Amniotic epithelial cell (primary cell): ENCODE data around the gene GSTO1.

Source experiments
- DNase-seq: peaks from one replicate; pipeline ENCODE4 v3.0.0-alpha.2; 2010; ENCODE audit warnings: low read depth

The GSTO1 gene

DNA sequence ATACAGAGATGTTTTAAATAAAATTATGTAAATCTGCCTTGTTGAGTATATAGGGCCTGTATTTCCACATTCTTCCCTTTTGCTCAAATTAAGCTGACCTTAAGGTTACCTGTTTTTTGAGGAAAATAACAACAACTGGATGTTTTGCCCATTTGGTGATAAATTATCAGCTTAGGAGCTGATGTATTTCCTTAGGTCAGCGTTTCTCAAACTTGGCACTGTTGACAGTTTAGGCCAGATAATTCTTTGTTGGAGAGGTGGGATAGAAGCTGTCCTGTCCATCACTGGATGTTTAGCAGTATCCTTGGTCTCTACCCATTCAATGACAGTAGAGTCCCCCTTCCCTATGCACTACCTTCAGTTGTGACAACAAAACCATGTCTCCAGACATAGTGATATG is 21.5 kb downstream of the GSTO1 start:
- no peak for DNase-seq

- DNase-seq = no peak
These were observed 23.1 kb downstream of the GSTO1 start for GRCh38 chr10:104277785-104278184.

GRCh38 chr10:104279550-104280259 is 25.0 kb downstream of the GSTO1 start:
- DNase-seq = no peak

GRCh38 chr10:104281694-104282093 is 27.0 kb downstream of the GSTO1 start:
- DNase-seq = no peak

GRCh38 chr10:104284846-104285245 is 30.2 kb downstream of the GSTO1 start:
- DNase-seq = no peak

GRCh38 chr10:104286939-104287338 is 32.2 kb downstream of the GSTO1 start:
- no peak for DNase-seq

DNA sequence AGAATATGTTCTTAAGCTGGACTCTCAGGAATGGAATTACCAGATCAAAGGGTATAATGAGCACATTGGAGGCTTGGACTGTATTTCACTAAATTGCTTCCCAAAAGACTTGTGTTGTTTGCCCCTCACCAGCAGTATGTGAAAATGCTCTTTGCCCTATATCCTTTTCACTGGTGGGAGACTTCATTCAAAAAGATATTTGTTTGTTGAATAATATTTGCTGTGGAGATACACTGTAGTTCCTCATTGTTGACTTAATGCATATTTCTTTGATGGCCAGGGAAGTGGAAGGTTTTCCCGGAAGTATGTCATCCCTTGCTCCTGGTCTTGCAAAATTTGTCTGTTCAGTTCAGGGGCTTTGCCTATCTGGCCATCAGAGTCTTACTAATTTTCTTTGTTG is 33.7 kb downstream of the GSTO1 start:
- DNase-seq = no peak

- DNase-seq = peak; percentile 79
These were observed 36.8 kb downstream of the GSTO1 start for GRCh38 chr10:104291439-104291951.

DNA sequence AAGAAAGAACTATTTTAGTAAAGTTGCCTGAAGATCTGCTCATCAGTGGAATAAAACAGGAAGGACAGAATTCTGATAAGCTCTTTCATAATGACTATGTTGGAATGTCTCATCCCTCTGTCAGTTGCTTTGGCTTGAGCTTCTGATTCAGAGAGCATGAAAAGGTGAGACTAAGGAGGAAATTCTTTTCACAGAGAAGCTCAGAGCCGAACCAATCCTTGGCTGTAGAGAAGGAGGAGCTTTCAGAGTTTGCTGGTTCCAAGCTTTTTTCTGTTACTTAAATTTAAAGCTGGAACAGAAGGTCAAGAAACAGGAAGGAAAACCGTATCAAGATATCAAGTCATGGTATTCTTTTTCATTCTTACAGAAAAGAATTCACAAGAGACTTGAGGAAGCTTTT is 38.3 kb downstream of the GSTO1 start:
- peak; percentile 86 for DNase-seq

DNA sequence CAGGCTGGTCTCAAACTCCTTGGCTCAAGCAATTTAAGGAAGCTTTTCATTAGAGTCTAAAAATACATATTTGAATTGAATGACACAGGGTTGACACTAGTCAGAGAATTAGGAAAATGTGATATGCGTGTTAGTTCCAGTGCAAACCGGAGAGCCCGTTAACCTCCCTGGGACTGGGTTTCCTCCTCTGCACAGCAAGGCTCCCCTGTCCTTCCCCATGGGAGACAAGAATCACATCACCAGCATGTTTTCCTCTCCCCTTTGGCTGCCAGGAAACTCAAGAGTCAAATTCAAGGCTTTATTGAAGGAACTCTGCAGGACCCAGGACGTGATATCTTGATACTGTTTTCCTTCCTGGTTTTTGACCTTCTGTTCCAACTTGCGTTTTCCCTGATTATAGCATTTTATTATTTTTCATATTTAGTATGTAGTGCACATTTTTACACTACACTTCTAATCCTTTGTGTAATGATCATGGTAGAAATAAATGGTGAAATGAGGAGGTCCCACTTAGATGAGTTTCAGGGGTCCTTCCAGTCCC is 39.2 kb downstream of the GSTO1 start:
- DNase-seq = no peak

GRCh38 chr10:104296687-104297436 is 42.2 kb downstream of the GSTO1 start:
- DNase-seq = no peak

- DNase-seq = no peak
These were observed 43.3 kb downstream of the GSTO1 start for GRCh38 chr10:104297697-104298660.

GRCh38 chr10:104299031-104299904 is 44.6 kb downstream of the GSTO1 start:
- DNase-seq = no peak

GRCh38 chr10:104300002-104300735 is 45.5 kb downstream of the GSTO1 start:
- peak; percentile 98 for DNase-seq

DNA sequence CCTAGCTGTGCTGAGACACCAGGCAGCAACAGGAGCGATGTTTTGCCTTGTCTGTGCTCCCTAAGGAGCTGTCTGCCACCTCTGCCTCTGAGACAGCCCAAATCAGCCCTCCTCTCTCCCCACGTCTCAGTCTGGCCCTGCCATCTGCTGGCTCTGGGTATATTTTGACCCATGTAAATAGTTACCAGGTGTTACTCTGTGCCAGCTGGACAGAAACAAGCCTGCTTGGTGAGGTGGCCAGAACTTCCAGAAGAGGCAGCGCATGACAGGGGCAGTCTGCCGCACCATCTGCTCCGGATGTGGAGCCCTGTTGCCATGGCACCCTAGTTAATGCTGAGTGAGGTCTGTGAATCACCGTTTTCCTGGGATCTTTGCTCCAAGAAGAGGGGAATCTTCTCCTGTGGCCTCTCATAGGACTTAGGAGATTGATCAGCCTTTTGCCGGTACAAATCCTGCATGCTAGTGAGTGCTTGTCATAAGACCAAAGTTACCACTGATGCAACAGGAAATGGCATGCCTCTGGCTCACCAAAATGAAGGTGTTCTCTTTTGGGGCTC is 46.1 kb downstream of the GSTO1 start:
- DNase-seq = peak; percentile 96

DNA sequence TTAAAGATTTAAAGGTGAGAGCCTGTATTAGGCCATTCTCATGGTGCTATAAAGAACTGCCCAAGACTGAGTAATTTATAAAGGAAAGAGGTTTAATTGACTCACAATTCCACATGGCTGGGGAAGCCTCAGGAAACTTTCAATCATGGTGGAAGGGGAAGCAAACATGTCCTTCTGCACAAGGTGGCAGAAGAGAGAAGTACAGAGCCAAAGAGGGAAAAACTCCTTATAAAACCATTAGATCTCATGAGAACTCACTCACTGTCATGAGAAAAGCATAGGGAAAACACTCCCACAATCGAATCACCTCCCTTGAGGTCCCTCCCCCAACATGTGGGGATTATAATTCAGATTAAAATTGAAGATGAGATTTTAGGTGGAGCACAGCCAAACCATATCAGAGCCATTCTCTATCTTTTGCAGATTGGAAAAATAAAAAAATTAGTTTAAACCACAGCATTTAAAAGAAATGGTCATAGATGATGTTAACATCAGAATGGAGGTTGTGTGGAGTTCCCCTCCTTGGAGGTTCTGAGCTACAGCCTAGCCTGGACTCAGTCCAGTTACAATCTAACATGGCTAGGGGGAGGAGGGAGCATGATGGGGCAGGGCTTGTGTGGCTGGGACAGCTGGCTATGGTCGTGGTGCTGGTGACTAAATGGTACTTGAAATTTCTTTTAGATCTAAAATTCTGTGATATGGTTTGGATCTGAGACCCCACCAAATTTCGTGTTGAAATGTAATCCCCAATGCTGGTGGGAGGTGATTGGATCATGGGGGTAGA is 47.4 kb downstream of the GSTO1 start:
- DNase-seq = no peak

- DNase-seq = no peak
These were observed 49.1 kb downstream of the GSTO1 start for GRCh38 chr10:104303594-104304355.

DNA sequence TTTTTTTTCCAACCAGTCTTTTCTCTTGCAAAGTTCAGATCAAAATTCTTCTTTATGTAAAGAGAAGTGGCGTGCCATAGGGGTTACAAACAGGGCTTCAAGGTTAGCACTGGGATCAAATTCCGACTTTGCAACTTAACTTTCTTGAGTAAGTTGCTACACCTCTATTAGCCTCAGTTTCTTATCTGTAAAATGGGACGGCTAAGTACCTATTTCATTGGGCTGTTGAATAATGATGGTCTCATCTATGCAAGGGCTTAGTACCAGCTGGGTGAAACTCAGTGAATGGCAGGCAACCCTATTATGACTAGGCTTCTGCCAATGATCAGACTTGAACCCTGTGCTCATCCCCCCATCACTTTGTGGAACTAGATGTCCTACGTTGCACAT is 49.7 kb downstream of the GSTO1 start:
- no peak for DNase-seq
